ENCODE data around the gene SNX8.

SNX8 gene

GRCh38 chr7:2204446-2204845 is 109.8 kb downstream of the SNX8 start:
- no peak for DNase-seq (ENCODE audit: low read depth in 2 of 2, low spot score in 1 of 2)

- no peak for DNase-seq (ENCODE audit: low read depth in 2 of 2, low spot score in 1 of 2)
Measured at GRCh38 chr7:2203766-2204300, 110.4 kb downstream of the SNX8 start.

DNA sequence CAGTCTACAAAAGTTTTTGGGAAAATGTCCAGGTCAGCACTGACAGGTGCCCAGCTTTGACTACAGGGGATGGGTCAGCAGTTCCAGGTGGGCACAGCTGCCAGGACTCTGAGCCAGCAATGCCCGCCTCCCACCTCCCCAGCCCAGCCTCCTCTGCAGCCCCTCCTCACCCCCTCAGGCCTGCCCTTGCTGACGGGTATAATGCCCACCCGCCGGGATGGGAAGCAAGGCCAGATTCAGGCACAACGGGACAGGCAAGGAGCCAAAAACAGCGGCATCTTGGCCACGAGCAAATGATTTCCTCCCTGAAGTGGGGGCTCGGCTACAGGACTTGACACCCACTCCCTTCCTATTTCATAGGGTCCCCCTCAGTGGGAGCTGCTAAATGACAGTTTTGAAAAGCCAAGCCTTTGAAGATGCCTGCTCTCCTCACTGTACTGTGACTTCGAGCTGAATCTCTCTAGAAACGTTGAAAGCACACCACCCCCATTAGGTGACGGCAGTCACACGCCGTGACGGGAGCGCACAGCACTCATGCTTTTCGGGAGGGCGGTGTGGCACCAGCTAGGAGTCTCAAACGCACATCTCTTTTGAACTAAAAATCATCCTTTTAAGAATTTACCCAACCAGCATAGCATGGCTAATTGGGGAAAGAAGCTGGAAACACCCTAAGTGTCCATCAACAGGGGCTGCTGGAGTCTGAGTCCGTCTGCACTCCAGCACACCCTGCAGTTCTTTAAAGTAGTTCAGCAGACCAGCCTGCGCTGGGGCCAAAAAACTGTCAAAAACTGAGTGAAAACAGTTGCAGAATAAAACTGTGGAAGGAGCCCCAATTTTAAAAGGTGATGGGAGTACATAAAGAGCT is 111.1 kb downstream of the SNX8 start:
- no peak for DNase-seq (ENCODE audit: low read depth in 2 of 2, low spot score in 1 of 2)

DNA sequence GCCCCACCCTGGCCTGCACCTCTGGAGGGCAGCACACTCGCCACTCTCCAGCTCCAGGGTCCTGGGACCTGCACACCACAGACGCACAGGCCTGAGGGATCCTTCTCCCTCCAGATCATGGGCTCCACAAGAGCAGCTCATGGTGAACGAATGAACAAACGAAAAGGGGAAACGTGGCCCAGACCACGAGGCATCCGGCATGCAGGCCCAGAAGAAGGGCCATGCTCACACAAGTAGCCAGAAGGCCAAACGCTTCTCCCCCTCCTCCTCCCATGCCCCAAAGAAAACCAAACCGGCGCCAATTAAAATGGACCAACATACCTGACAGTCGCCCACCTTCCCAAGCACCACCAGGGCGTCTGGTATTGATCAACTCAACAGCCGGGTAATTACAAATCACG is 111.9 kb downstream of the SNX8 start:
- DNase-seq (ENCODE audit: low read depth in 2 of 2, low spot score in 1 of 2), result no peak

Data from stimulated activated CD8-positive, alpha-beta memory T cell treated with anti-CD3 and anti-CD28 coated beads, Interleukin-4, amount 100 ng/mL, for 4 hours (primary cell).